Measurements from ENCODE around the gene PSPN. TPM values are rescaled to one million over a fixed set of nuclear protein-coding genes. Genes with fewer than 3 reads are reported as not detected.

PSPN gene
- total and polyA plus RNA-seq, 11 donors, result 0.24 to 1.4 (median 0.86) TPM

DNA sequence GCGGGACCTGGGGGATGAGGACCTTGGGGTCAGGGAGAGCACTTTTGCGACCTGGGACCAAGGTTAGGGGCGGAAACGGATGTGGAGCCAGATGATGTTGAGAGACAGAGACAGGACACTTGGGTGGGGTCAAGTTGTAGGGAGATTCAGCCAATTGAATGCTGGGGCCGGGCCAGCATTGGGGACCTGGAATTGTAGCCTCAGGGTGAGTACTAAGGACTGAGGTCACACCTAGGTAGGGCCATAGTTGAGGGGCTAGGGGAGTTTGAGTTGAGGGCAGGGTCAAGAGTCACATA, 2.0 kb downstream of the PSPN start:
- H3K4me3 ChIP-seq, result peak overlapping the region in 11 of 12 donors; percentile 23 to 99 (median 73)
- WGBS, 4 donors, result 31 to 47% (median 38%) methylated on average over 5 of the region's 5 CpGs
- intact Hi-C loops (cut with DNase I), result loop anchor here in 6 of 10 donors (1.0 to 10.0 kb wide), 9 partner anchors 19 to 469 kb away; partner anchors contain the start of genes GTF2F1 (in 4 of the 6), KHSRP (in 3 of the 6), GPR108 (in 1 of the 6) and MLLT1 (in 1 of the 6)
- ATAC-seq (no peak), DNase-seq (no peak)
- peaks cover 0 to 27% (median 18%) of the 10 kb centered on the region in 9 donors for H3K36me3 ChIP-seq
- H3K27me3 ChIP-seq, result no peaks in the 10 kb centered on the region
- TF ChIP-seq, protein P1, sequence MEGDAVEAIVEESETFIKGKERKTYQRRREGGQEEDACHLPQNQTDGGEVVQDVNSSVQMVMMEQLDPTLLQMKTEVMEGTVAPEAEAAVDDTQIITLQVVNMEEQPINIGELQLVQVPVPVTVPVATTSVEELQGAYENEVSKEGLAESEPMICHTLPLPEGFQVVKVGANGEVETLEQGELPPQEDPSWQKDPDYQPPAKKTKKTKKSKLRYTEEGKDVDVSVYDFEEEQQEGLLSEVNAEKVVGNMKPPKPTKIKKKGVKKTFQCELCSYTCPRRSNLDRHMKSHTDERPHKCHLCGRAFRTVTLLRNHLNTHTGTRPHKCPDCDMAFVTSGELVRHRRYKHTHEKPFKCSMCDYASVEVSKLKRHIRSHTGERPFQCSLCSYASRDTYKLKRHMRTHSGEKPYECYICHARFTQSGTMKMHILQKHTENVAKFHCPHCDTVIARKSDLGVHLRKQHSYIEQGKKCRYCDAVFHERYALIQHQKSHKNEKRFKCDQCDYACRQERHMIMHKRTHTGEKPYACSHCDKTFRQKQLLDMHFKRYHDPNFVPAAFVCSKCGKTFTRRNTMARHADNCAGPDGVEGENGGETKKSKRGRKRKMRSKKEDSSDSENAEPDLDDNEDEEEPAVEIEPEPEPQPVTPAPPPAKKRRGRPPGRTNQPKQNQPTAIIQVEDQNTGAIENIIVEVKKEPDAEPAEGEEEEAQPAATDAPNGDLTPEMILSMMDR (IDR thresholded peaks at IDR 0.05), result no peak
- TF ChIP-seq POLR2A (IDR thresholded peaks at IDR 0.05), result no peak
- H3K9me3 ChIP-seq, result no peaks in the 10 kb centered on the region
- peak overlapping the region in 11 of 12 donors; percentile 34 to 100 (median 99) for H3K27ac ChIP-seq
- H3K4me1 ChIP-seq, result peaks cover 0 to 20% (median 7%) of the 10 kb centered on the region in 12 donors

DNA sequence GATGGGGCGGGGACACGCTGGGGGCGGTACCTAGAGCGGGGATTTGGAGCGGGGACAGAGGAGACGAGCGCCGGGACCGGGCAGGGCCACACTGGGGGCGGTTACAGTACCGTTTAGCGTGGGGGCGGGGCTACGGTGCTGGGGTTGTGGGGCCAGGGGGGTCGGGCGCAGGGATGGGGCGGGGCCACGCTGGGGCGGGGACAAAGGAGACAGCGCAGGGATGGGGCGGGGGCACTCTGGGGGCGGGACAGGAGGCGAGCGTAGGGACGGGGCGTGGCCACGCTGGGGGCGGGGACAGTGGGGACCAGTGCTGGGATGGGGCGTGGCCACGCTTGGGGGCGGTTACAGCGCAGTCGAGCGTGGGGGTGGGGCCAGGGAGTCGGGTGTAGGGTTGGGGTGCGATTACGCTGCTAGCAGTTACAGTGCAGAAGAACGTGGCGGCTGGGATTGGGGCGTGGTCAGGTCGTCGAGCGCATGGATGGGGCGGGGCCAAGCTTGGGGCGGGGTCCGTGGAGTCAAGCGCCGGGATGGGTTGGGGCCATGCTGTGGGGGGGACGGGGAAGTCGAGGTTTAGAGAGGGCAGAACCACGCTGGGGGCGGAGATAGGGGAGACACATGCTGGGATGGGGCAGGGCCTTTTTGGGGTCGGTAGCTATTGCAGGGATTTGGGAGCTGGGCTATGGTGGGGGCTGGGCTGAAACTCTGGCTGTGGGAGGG, 2.5 kb downstream of the PSPN start:
- peaks cover 0 to 20% (median 7%) of the 10 kb centered on the region in 12 donors for H3K4me1 ChIP-seq
- peak; percentile 98 to 99 (median 99) for DNase-seq
- intact Hi-C loops (cut with DNase I), result loop anchor here in 6 of 10 donors (1.0 to 10.0 kb wide), 9 partner anchors 20 to 468 kb away; partner anchors contain the start of genes GTF2F1 (in 4 of the 6), KHSRP (in 3 of the 6), GPR108 (in 1 of the 6) and MLLT1 (in 1 of the 6)
- H3K4me3 ChIP-seq, result peak overlapping the region; percentile 62 to 99 (median 74)
- no peaks in the 10 kb centered on the region for H3K9me3 ChIP-seq
- peak; percentile 84 to 91 (median 86) for ATAC-seq
- H3K36me3 ChIP-seq, result peaks cover 0 to 32% (median 22%) of the 10 kb centered on the region in 9 donors
- no peaks in the 10 kb centered on the region for H3K27me3 ChIP-seq
- TF ChIP-seq, protein P1 (IDR thresholded peaks at IDR 0.05), result no peak
- TF ChIP-seq POLR2A (IDR thresholded peaks at IDR 0.05), result no peak
- peak overlapping the region; percentile 87 to 100 (median 99) for H3K27ac ChIP-seq
- WGBS, 4 donors, result 0 to 3% (median 2%) methylated on average over 34 to 53 of the region's 53 CpGs

DNA sequence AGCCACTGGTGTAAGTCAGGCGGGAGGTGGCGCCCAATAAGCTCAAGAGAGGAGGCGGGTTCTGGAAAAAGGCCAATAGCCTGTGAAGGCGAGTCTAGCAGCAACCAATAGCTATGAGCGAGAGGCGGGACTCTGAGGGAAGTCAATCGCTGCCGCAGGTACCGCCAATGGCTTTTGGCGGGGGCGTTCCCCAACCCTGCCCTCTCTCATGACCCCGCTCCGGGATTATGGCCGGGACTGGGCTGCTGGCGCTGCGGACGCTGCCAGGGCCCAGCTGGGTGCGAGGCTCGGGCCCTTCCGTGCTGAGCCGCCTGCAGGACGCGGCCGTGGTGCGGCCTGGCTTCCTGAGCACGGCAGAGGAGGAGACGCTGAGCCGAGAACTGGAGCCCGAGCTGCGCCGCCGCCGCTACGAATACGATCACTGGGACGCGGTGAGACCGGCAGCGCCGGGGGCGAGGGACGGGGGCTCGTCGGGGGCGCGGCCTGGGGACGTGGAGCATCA, 3.1 kb downstream of the PSPN start, which contains the start of gene ALKBH7:
Gene ALKBH7 (plus strand): TSS at position 201 of the 502 bp plus-strand sequence. CDS start 27 bp downstream, at position 228.
- Histone ChIP-seq H3K36me3 (peaks cover 0 to 38% (median 28%) of the 10 kb centered on the region in 9 donors), H3K9me3 (no peaks in the 10 kb centered on the region), H3K27me3 (no peaks in the 10 kb centered on the region), H3K4me3 (peak within 1 kb of the TSS; percentile 62 to 99 (median 74)), H3K27ac (peak within 1 kb of the TSS; percentile 87 to 100 (median 99)), H3K4me1 (peaks cover 0 to 20% (median 7%) of the 10 kb centered on the region in 12 donors)
- TF ChIP-seq POLR2A (IDR thresholded peaks at IDR 0.05), result peak in 1 of 2 donors; percentile 52
- TF ChIP-seq, protein P1 (IDR thresholded peaks at IDR 0.05), result peak in 1 of 12 donors; percentile 25
- DNase-seq (peak; percentile 96 to 100 (median 100)), ATAC-seq (peak; percentile 85 to 91 (median 89))
- intact Hi-C loops (cut with DNase I), result loop anchor here in 7 of 10 donors (1.0 to 10.0 kb wide), 11 partner anchors 10 to 468 kb away; partner anchors contain the start of genes GTF2F1 (in 4 of the 7), KHSRP (in 3 of the 7), CLPP (in 1 of the 7) and GPR108 (in 1 of the 7)
- WGBS, 4 donors, result 0 to 1% (median 0%) methylated on average over 16 to 47 of the region's 47 CpGs

DNA sequence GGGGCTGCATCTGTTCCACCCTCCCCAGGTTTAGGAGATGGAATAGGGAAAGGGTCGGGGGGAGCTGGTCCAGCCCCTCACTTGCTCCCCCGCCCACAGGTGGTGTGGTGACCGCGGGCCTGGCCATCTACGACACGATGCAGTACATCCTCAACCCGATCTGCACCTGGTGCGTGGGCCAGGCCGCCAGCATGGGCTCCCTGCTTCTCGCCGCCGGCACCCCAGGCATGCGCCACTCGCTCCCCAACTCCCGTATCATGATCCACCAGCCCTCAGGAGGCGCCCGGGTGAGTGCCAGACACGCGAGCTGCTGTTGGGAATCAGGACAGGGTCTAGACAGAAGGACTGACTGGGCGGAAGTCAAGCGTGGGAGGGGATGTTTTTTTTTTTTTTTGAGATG, 11.4 kb downstream of the PSPN start:
- peaks cover 0 to 61% (median 53%) of the 10 kb centered on the region in 9 donors for H3K36me3 ChIP-seq
- H3K9me3 ChIP-seq, result no peaks in the 10 kb centered on the region
- no peaks in the 10 kb centered on the region for H3K27me3 ChIP-seq
- WGBS, 4 donors, result 94 to 97% (median 96%) methylated on average over 20 to 21 of the region's 21 CpGs
- no peak overlapping the region for H3K27ac ChIP-seq
- no peak for TF ChIP-seq POLR2A (IDR thresholded peaks at IDR 0.05)
- TF ChIP-seq, protein P1 (IDR thresholded peaks at IDR 0.05), result no peak
- no peak for DNase-seq
- peaks cover 0 to 17% (median 7%) of the 10 kb centered on the region in 12 donors for H3K4me1 ChIP-seq
- H3K4me3 ChIP-seq, result no peak overlapping the region
- no peak for ATAC-seq
- intact Hi-C loops (cut with DNase I), result no loop called here
